Gastrocnemius medialis (tissue), 4 donors: ENCODE measurements around the gene SLC6A17. TPM values are rescaled to one million over a fixed set of nuclear protein-coding genes. Genes with fewer than 3 reads are reported as not detected.

Experiments used
- ATAC-seq, 2 donors: fragments of 150-250 bp; one replicate each; pipeline ENCODE4 v1.9.1; 2016
- DNase-seq, 2 donors: peaks; one replicate each; pipeline ENCODE4 v3.0.0-alpha.2; 2019
- H3K27ac ChIP-seq, 4 donors: fragments of 200-600 bp; sonication (generic); 1 replicate in 1 of 4; 2 replicates in 3 of 4; pipeline ENCODE4 v1.5.1; 2016 to 2018; ENCODE audit warnings: mild to moderate bottlenecking in 2 of 4, moderate library complexity in 1 of 4
- H3K27me3 ChIP-seq, 3 donors: fragments of 200-600 bp; sonication (generic) in 2 of 3; 1 replicate in 1 of 3; 2 replicates in 2 of 3; pipeline versions ENCODE4 v1.5.1 to v1.6.0; 2016 to 2019; ENCODE audit warnings: mild to moderate bottlenecking in 1 of 3, moderate library complexity in 1 of 3
- H3K36me3 ChIP-seq, 2 donors: fragments of 200-600 bp; sonication (generic) in 1 of 2; one replicate each; pipeline ENCODE4 v1.5.1; 2017 to 2018
- H3K4me1 ChIP-seq, 2 donors: fragments of 200-600 bp; sonication (generic) in 1 of 2; one replicate each; pipeline ENCODE4 v1.5.1; 2016 to 2017; ENCODE audit warnings: mild to moderate bottlenecking in 2 of 2
- H3K4me3 ChIP-seq, 4 donors: fragments of 200-600 bp; sonication (generic) in 3 of 4; 1 replicate in 1 of 4; 2 replicates in 3 of 4; pipeline ENCODE4 v1.5.1; 2016 to 2019; ENCODE audit warnings: mild to moderate bottlenecking in 2 of 4
- H3K9me3 ChIP-seq, 3 donors: fragments of 200-600 bp; sonication (generic) in 2 of 3; 1 replicate in 1 of 3; 2 replicates in 2 of 3; pipeline ENCODE4 v1.5.1; 2016 to 2019
- POLR2A ChIP-seq, 2 donors: fragments of 450-650 bp; IDR thresholded peaks; one replicate each; pipeline ENCODE4 v1.6.1; 2017; ENCODE audit warnings: antibody characterized with exemption in 2 of 2, mild to moderate bottlenecking in 2 of 2, moderate library complexity in 2 of 2
- in situ Hi-C, 4 donors: fragments of 200-750 bp; cut with MboI; loops; one replicate each; pipeline versions ENCODE4 v1.15.0 to v1.8.0; 2017; ENCODE audit warnings: low sequenced_read_pairs in 4 of 4
- intact Hi-C: fragments of 100-400 bp; cut with DNase I; formaldehyde crosslinking; loops from one replicate; pipeline ENCODE4 v1.15.1; 2023; ENCODE audit warnings: low total_unique reads
- total RNA-seq, 4 donors: library from RNA; depleted of rRNA; stranded (reverse); fragments of >200 nt; gene quantifications; one replicate each; pipeline versions ENCODE4 v1.1.0 to v1.2.3, GENCODE V29; 2016
- TF ChIP-seq, protein P1 (sequence below), 5 experiments: fragments of 450-650 bp in 3 of 5; fragments of 200-600 bp in 2 of 5; sonication (generic) in 2 of 5; IDR thresholded peaks in 4 of 5; conservative IDR thresholded peaks in 1 of 5; 1 replicate in 4 of 5; 2 replicates in 1 of 5; pipeline ENCODE4 v1.5.1; 2016 to 2019; ENCODE audit warnings: antibody characterized with exemption in 5 of 5, mild to moderate bottlenecking in 3 of 5, moderate library complexity in 3 of 5

Gene SLC6A17
- total RNA-seq, 4 donors from 2014 or later = 0.02 to 0.03 TPM; not detected in 2

DNA sequence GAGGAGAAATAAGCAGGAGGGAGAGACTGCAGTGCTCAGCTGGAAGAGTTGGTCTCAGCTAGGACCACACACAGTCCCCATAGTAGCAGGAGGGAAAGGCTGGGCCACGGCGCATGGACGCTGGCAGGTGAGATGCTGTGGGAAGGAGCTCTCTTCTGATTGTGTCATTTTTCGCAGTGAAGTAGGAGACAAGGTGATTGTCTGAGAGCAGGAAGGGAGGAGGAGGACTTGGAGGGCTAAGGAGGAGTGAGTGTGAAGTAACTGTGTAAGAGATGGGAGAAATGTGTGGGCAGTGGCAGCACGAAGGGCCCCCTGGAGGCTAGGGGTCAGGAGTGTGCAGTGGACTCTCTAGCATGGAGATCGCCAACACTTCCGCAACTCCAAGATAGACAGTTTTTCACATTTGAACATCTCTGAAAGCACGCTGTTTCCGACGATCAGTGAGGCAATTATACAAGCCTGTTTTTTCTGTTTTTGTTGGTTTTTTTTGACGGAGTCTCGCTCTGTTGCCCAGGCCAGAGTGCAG lies 33.4 kb downstream of the SLC6A17 start:
- Histone ChIP-seq H3K27ac (no peak overlapping the region), H3K9me3 (no peaks in the 10 kb centered on the region), H3K4me1 (peaks cover 11 to 17% of the 10 kb centered on the region in 2 donors), H3K4me3 (no peak overlapping the region), H3K27me3 (no peaks in the 10 kb centered on the region), H3K36me3 (no peaks in the 10 kb centered on the region)
- ATAC-seq (no peak), DNase-seq (no peak)
- TF ChIP-seq POLR2A (IDR thresholded peaks at IDR 0.05) = no peak
- TF ChIP-seq, protein P1, sequence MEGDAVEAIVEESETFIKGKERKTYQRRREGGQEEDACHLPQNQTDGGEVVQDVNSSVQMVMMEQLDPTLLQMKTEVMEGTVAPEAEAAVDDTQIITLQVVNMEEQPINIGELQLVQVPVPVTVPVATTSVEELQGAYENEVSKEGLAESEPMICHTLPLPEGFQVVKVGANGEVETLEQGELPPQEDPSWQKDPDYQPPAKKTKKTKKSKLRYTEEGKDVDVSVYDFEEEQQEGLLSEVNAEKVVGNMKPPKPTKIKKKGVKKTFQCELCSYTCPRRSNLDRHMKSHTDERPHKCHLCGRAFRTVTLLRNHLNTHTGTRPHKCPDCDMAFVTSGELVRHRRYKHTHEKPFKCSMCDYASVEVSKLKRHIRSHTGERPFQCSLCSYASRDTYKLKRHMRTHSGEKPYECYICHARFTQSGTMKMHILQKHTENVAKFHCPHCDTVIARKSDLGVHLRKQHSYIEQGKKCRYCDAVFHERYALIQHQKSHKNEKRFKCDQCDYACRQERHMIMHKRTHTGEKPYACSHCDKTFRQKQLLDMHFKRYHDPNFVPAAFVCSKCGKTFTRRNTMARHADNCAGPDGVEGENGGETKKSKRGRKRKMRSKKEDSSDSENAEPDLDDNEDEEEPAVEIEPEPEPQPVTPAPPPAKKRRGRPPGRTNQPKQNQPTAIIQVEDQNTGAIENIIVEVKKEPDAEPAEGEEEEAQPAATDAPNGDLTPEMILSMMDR (IDR thresholded peaks at IDR 0.05 in 4 of 5, conservative IDR thresholded peaks at IDR 0.05 in 1 of 5) = no peak
- intact Hi-C loops = no loop called here
- in situ Hi-C loops = no loop called here

DNA sequence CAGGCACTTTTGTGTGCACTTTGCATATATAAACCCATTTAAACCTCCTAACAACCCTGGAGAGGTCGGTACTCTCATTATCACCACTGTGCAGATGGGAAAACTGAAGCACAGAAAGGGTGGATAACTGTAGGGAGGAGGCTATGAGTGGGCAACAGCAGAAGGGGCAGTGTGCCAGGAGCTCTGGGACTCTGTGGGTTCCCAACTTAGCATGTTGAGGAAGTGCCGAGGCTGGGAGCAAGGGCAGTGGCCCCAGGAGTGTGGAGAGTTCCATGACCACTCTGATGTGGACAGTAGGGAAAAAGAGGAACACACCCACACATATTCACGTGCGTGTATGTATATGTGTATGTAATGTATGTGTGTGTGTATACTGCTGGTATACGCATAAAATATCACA lies 34.2 kb downstream of the SLC6A17 start:
- Histone ChIP-seq H3K27me3 (no peaks in the 10 kb centered on the region), H3K4me3 (no peak overlapping the region), H3K36me3 (no peaks in the 10 kb centered on the region), H3K27ac (no peak overlapping the region), H3K9me3 (no peaks in the 10 kb centered on the region), H3K4me1 (peaks cover 12 to 22% of the 10 kb centered on the region in 2 donors)
- TF ChIP-seq POLR2A (IDR thresholded peaks at IDR 0.05) = no peak
- TF ChIP-seq, protein P1 (IDR thresholded peaks at IDR 0.05 in 4 of 5, conservative IDR thresholded peaks at IDR 0.05 in 1 of 5) = no peak
- intact Hi-C loops (no loop called here), in situ Hi-C loops (no loop called here)
- ATAC-seq (no peak), DNase-seq (no peak)

DNA sequence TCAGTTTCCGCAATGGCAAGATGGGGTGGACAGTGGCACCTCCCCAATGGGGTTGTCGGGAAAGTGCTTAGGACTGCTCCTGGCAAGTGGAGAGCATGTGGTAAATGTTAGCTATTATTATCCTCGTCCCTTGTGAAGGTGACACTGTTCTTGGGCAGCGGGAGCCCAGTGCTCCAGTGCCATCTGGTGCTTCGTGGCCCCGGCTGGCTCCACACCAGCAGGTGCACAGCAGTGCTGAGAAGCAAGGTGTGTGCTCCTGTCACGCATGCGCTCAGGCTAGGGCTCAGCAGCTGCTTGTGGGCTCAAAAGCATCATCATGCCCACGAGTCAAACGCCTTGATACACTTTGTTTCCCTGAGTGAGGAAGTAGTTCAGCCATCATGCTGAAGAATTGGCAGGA lies 34.9 kb downstream of the SLC6A17 start:
- TF ChIP-seq, protein P1 (IDR thresholded peaks at IDR 0.05 in 4 of 5, conservative IDR thresholded peaks at IDR 0.05 in 1 of 5) = no peak
- TF ChIP-seq POLR2A (IDR thresholded peaks at IDR 0.05) = no peak
- Histone ChIP-seq H3K4me3 (no peak overlapping the region), H3K27ac (no peak overlapping the region), H3K9me3 (no peaks in the 10 kb centered on the region), H3K27me3 (no peaks in the 10 kb centered on the region), H3K36me3 (no peaks in the 10 kb centered on the region), H3K4me1 (peaks cover 12 to 29% of the 10 kb centered on the region in 2 donors)
- intact Hi-C loops = no loop called here
- ATAC-seq = no peak
- DNase-seq = no peak
- in situ Hi-C loops = no loop called here

DNA sequence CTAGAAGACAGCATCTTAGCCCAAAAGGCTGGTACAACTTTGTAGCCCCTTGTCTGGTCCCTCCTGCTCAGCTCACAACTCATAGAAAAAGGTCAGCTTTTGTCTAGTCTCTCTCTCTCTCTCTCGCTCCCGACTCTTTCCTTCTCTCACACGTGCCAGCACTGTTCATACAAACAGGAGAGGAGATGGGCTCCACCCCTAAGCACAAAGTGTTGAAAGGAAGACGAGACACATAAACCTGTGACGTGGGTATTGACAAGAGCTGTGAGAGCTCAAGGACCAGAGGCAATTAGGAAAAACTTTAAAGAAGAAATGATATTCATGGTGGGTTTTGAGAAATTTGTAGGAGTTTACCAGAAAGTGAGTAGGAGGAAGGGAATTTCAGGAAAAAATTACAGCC lies 36.3 kb downstream of the SLC6A17 start:
- DNase-seq (no peak), ATAC-seq (no peak)
- Histone ChIP-seq H3K27me3 (no peaks in the 10 kb centered on the region), H3K36me3 (no peaks in the 10 kb centered on the region), H3K9me3 (no peaks in the 10 kb centered on the region), H3K4me1 (peaks cover 12 to 33% of the 10 kb centered on the region in 2 donors), H3K27ac (no peak overlapping the region), H3K4me3 (no peak overlapping the region)
- in situ Hi-C loops (no loop called here), intact Hi-C loops (no loop called here)
- no peak for TF ChIP-seq POLR2A (IDR thresholded peaks at IDR 0.05)
- TF ChIP-seq, protein P1 (IDR thresholded peaks at IDR 0.05 in 4 of 5, conservative IDR thresholded peaks at IDR 0.05 in 1 of 5) = no peak
